Measurements from ENCODE around the gene OCA2. TPM values are rescaled to one million over a fixed set of nuclear protein-coding genes. Genes with fewer than 3 reads are reported as not detected.
A peak's percentile ranks its signal among the peaks of the same experiment; 100 is the strongest.

Gene OCA2
- total and polyA plus RNA-seq, 10 donors: 0.39 to 3.0 (median 1.0) TPM

GRCh38 chr15:28081594-28081993 lies 17.5 kb downstream of the OCA2 start:
- DNase-seq: peak; percentile 63
- WGBS, 5 donors: 94 to 97% (median 95%) methylated on average over 8 to 20 of the region's 20 CpGs
- H3K27me3 ChIP-seq (replicated peaks in 1 of 7): peaks cover 0 to 14% (median 0%) of the 10 kb centered on the region in 7 donors

GRCh38 chr15:28080386-28080785 lies 18.7 kb downstream of the OCA2 start:
- Histone ChIP-seq H3K27me3 (replicated peaks in 1 of 7) (peaks cover 0 to 14% (median 0%) of the 10 kb centered on the region in 7 donors), H3K4me1 (no peaks in the 10 kb centered on the region), H3K9me3 (peaks cover 0 to 14% (median 3%) of the 10 kb centered on the region in 8 donors), H3K4me3 (no peak overlapping the region), H3K36me3 (no peaks in the 10 kb centered on the region), H3K27ac (no peak overlapping the region)
- WGBS, 5 donors: 79 to 88% (median 84%) methylated on average over 8 of the region's 8 CpGs
- no peak for DNase-seq
- intact Hi-C loops (cut with DNase I; ENCODE audit: low total_unique reads): no loop called here
- no peak for TF ChIP-seq POLR2AphosphoS5 (IDR thresholded peaks at IDR 0.05)
- no peak for TF ChIP-seq POLR2A (IDR thresholded peaks at IDR 0.05)
- no peak for TF ChIP-seq CTCF (IDR thresholded peaks at IDR 0.05 in 8 of 11, conservative IDR thresholded peaks at IDR 0.05 in 3 of 11)

More at GRCh38 chr15:28081594-28081993, 17.5 kb downstream of the OCA2 start:
- H3K4me1 ChIP-seq: no peaks in the 10 kb centered on the region
- peaks cover 0 to 14% (median 3%) of the 10 kb centered on the region in 8 donors for H3K9me3 ChIP-seq
- no peak overlapping the region for H3K4me3 ChIP-seq
- no peak for TF ChIP-seq CTCF (IDR thresholded peaks at IDR 0.05 in 8 of 11, conservative IDR thresholded peaks at IDR 0.05 in 3 of 11)
- no peak for TF ChIP-seq POLR2A (IDR thresholded peaks at IDR 0.05)
- no peak for TF ChIP-seq POLR2AphosphoS5 (IDR thresholded peaks at IDR 0.05)
- H3K27ac ChIP-seq: no peak overlapping the region
- H3K36me3 ChIP-seq: no peaks in the 10 kb centered on the region
- intact Hi-C loops (cut with DNase I; ENCODE audit: low total_unique reads): no loop called here

- Histone ChIP-seq H3K27ac (no peak overlapping the region), H3K36me3 (no peaks in the 10 kb centered on the region), H3K4me1 (no peaks in the 10 kb centered on the region), H3K4me3 (no peak overlapping the region), H3K27me3 (replicated peaks in 1 of 7) (peaks cover 0 to 7% (median 0%) of the 10 kb centered on the region in 7 donors), H3K9me3 (peaks cover 0 to 11% (median 1%) of the 10 kb centered on the region in 8 donors)
- TF ChIP-seq POLR2A (IDR thresholded peaks at IDR 0.05) (no peak), POLR2AphosphoS5 (IDR thresholded peaks at IDR 0.05) (no peak), CTCF (IDR thresholded peaks at IDR 0.05 in 8 of 11, conservative IDR thresholded peaks at IDR 0.05 in 3 of 11) (no peak)
- peak; percentile 58 for DNase-seq
- intact Hi-C loops (cut with DNase I; ENCODE audit: low total_unique reads): no loop called here
- 69 to 92% (median 85%) methylated on average over 7 to 9 of the region's 9 CpGs for WGBS, 5 donors
These were observed 19.7 kb downstream of the OCA2 start for GRCh38 chr15:28079313-28079969.

GRCh38 chr15:28078191-28078719 lies 20.9 kb downstream of the OCA2 start:
- H3K36me3 ChIP-seq: no peaks in the 10 kb centered on the region
- TF ChIP-seq CTCF (IDR thresholded peaks at IDR 0.05 in 8 of 11, conservative IDR thresholded peaks at IDR 0.05 in 3 of 11): no peak
- H3K4me1 ChIP-seq: no peaks in the 10 kb centered on the region
- no peak overlapping the region for H3K27ac ChIP-seq
- WGBS, 5 donors: 64 to 89% (median 80%) methylated on average over 1 of the region's 1 CpG
- intact Hi-C loops (cut with DNase I; ENCODE audit: low total_unique reads): no loop called here
- no peak for DNase-seq
- H3K9me3 ChIP-seq: peaks cover 0 to 8% (median 0%) of the 10 kb centered on the region in 8 donors
- H3K27me3 ChIP-seq (replicated peaks in 1 of 7): peaks cover 0 to 5% (median 0%) of the 10 kb centered on the region in 7 donors
- H3K4me3 ChIP-seq: no peak overlapping the region
